NT2/D1 (cell line): ENCODE measurements around the gene SOCS3.

Source experiments
- SUZ12 ChIP-seq: IDR thresholded peaks from 2 replicates; pipeline ENCODE4 v1.6.1; 2011; ENCODE audit not compliant: insufficient read length, insufficient read depth; ENCODE audit errors: extremely low read depth
- YY1 ChIP-seq: IDR thresholded peaks from 2 replicates; pipeline ENCODE4 v1.6.1; 2011; ENCODE audit not compliant: insufficient read length, insufficient read depth
- ZNF274 ChIP-seq: IDR thresholded peaks from 2 replicates; pipeline ENCODE4 v1.6.1; 2011; ENCODE audit warnings: mild to moderate bottlenecking, low read depth, low read length

GRCh38 chr17:78340183-78340955 lies 19.5 kb downstream of the SOCS3 start:
- TF ChIP-seq SUZ12, result no peak
- TF ChIP-seq ZNF274, result no peak
- no peak for TF ChIP-seq YY1
